CD4-positive, alpha-beta T cell (primary cell): ENCODE measurements around the gene SLC25A26. TPM values are rescaled to one million over a fixed set of nuclear protein-coding genes. Genes with fewer than 3 reads are reported as not detected.

Source experiments
- ATAC-seq: fragments of 200-7000 bp; cut with Tn5 transposase; one replicate; pipeline ENCODE4 v1.10.0; 2022; ENCODE audit warnings: mild to moderate bottlenecking; ENCODE audit not compliant: poor library complexity
- CTCF ChIA-PET: fragments of 350-600 bp; sonication (Branson Sonifier 250); formaldehyde crosslinking; loops from one replicate; lab custom pipeline; 2021; ENCODE audit warnings: antibody characterized with exemption, inconsistent platforms; lab: Charles Lee
- POLR2A ChIA-PET: fragments of 350-600 bp; sonication (Branson Sonifier 250); formaldehyde crosslinking; loops from one replicate; lab custom pipeline; 2021; ENCODE audit warnings: antibody characterized with exemption, inconsistent platforms; lab: Charles Lee
- DNase-seq, 14 experiments: peaks; one replicate each; pipeline ENCODE4 v3.0.0-alpha.2; 2013 to 2020; ENCODE audit warnings: mixed read lengths in 2 of 14
- H3K27ac ChIP-seq, 2 donors: one replicate each; pipeline versions ENCODE4 v1.5.1 to v1.7.0; 2013; ENCODE audit warnings: low read length in 2 of 2, low read depth in 1 of 2, mild to moderate bottlenecking in 1 of 2
- H3K27me3 ChIP-seq, 2 experiments: 1 replicate in 1 of 2; 2 replicates in 1 of 2; pipeline versions ENCODE4 v1.6.1 to v1.7.0; 2013; ENCODE audit warnings: low read length in 2 of 2, control low read depth in 1 of 2, mild to moderate bottlenecking in 1 of 2, moderate library complexity in 1 of 2; ENCODE audit not compliant: insufficient read depth in 2 of 2, control insufficient read depth in 1 of 2
- H3K36me3 ChIP-seq: one replicate; pipeline ENCODE4 v1.6.1; 2013; ENCODE audit warnings: low read length, control low read depth; ENCODE audit not compliant: insufficient read depth
- H3K4me1 ChIP-seq: one replicate; pipeline ENCODE4 v1.6.1; 2013; ENCODE audit warnings: low read length, control low read depth; ENCODE audit not compliant: insufficient read depth
- H3K4me3 ChIP-seq: one replicate; pipeline ENCODE4 v1.5.1; 2013; ENCODE audit warnings: mild to moderate bottlenecking, low read length, moderate library complexity
- H3K9me3 ChIP-seq, 2 experiments: 1 replicate in 1 of 2; 2 replicates in 1 of 2; pipeline versions ENCODE4 v1.6.1 to v1.7.0; 2013; ENCODE audit warnings: low read length in 2 of 2, mild to moderate bottlenecking in 2 of 2, control low read depth in 1 of 2, moderate library complexity in 1 of 2; ENCODE audit not compliant: control insufficient read depth in 1 of 2, insufficient read depth in 1 of 2
- H3K27ac Mint-ChIP-seq: one replicate; pipeline ENCODE4 v1.8.0; 2020; ENCODE audit warnings: mixed read lengths
- H3K27me3 Mint-ChIP-seq: one replicate; pipeline ENCODE4 v1.8.0; 2021; ENCODE audit warnings: mixed read lengths
- H3K36me3 Mint-ChIP-seq: one replicate; pipeline ENCODE4 v1.8.0; 2021; ENCODE audit warnings: low read depth, mixed read lengths
- H3K4me1 Mint-ChIP-seq: one replicate; pipeline ENCODE4 v1.8.0; 2021; ENCODE audit warnings: low read depth, mixed read lengths
- H3K4me3 Mint-ChIP-seq: one replicate; pipeline ENCODE4 v1.8.0; 2020; ENCODE audit warnings: mild to moderate bottlenecking, mixed read lengths
- H3K9me3 Mint-ChIP-seq: one replicate; pipeline ENCODE4 v1.8.0; 2020; ENCODE audit warnings: mixed read lengths
- intact Hi-C, 2 experiments: fragments of 100-400 bp; cut with DNase I in 1 of 2; cut with micrococcal nuclease in 1 of 2; formaldehyde crosslinking; loops; one replicate each; pipeline versions ENCODE4 v1.15.1 to v1.9.0; 2023 to 2025; cut with DNase I, micrococcal nuclease
- total RNA-seq, 174 experiments: library from RNA in 2 of 174; stranded (reverse) in 2 of 174; gene quantifications; one replicate each; pipeline ENCODE4 v1.2.3 and lab custom pipeline; 2021 to 2026
- TF ChIP-seq, protein P1 (sequence below): fragments of 200-600 bp; IDR thresholded peaks from one replicate; pipeline ENCODE4 v1.8.0; 2022; ENCODE audit warnings: antibody characterized with exemption, mild to moderate bottlenecking

The SLC25A26 gene
- total RNA-seq, 2 experiments from 2014 or later, result 26.9 to 30.2 TPM

GRCh38 chr3:66182246-66182645 is 38.6 kb upstream of the SLC25A26 start:
- DNase-seq (no peak), ATAC-seq (no peak)
- intact Hi-C loops, result no loop called here
- H3K4me3 ChIP-seq, result no peak overlapping the region
- ChIA-PET CTCF (no interaction called here), POLR2A (no interaction called here)
- H3K27me3 Mint-ChIP-seq, result peaks cover under 1% of the 10 kb centered on the region
- no peaks in the 10 kb centered on the region for H3K36me3 ChIP-seq
- H3K4me1 ChIP-seq, result no peaks in the 10 kb centered on the region
- no peaks in the 10 kb centered on the region for H3K9me3 ChIP-seq
- H3K9me3 Mint-ChIP-seq, result no peaks in the 10 kb centered on the region
- H3K27ac Mint-ChIP-seq, result no peak overlapping the region
- TF ChIP-seq, protein P1, sequence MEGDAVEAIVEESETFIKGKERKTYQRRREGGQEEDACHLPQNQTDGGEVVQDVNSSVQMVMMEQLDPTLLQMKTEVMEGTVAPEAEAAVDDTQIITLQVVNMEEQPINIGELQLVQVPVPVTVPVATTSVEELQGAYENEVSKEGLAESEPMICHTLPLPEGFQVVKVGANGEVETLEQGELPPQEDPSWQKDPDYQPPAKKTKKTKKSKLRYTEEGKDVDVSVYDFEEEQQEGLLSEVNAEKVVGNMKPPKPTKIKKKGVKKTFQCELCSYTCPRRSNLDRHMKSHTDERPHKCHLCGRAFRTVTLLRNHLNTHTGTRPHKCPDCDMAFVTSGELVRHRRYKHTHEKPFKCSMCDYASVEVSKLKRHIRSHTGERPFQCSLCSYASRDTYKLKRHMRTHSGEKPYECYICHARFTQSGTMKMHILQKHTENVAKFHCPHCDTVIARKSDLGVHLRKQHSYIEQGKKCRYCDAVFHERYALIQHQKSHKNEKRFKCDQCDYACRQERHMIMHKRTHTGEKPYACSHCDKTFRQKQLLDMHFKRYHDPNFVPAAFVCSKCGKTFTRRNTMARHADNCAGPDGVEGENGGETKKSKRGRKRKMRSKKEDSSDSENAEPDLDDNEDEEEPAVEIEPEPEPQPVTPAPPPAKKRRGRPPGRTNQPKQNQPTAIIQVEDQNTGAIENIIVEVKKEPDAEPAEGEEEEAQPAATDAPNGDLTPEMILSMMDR, result no peak
- no peaks in the 10 kb centered on the region for H3K4me1 Mint-ChIP-seq
- no peak overlapping the region for H3K27ac ChIP-seq
- no peaks in the 10 kb centered on the region for H3K36me3 Mint-ChIP-seq
- no peaks in the 10 kb centered on the region for H3K27me3 ChIP-seq
- H3K4me3 Mint-ChIP-seq, result no peak overlapping the region

GRCh38 chr3:66186545-66186944 is 34.3 kb upstream of the SLC25A26 start:
- POLR2A ChIA-PET, result no interaction called here
- H3K4me1 ChIP-seq, result no peaks in the 10 kb centered on the region
- CTCF ChIA-PET, result no interaction called here
- H3K9me3 ChIP-seq, result no peaks in the 10 kb centered on the region
- no peak overlapping the region for H3K27ac Mint-ChIP-seq
- H3K4me1 Mint-ChIP-seq, result no peaks in the 10 kb centered on the region
- peaks cover 21% of the 10 kb centered on the region for H3K27me3 Mint-ChIP-seq
- TF ChIP-seq, protein P1, result no peak
- H3K4me3 Mint-ChIP-seq, result no peak overlapping the region
- no peak for ATAC-seq
- no peaks in the 10 kb centered on the region for H3K9me3 Mint-ChIP-seq
- H3K27me3 ChIP-seq, result no peaks in the 10 kb centered on the region
- no peak overlapping the region for H3K27ac ChIP-seq
- DNase-seq, result no peak
- intact Hi-C loops, result no loop called here
- no peaks in the 10 kb centered on the region for H3K36me3 Mint-ChIP-seq
- H3K36me3 ChIP-seq, result no peaks in the 10 kb centered on the region
- no peak overlapping the region for H3K4me3 ChIP-seq

DNA sequence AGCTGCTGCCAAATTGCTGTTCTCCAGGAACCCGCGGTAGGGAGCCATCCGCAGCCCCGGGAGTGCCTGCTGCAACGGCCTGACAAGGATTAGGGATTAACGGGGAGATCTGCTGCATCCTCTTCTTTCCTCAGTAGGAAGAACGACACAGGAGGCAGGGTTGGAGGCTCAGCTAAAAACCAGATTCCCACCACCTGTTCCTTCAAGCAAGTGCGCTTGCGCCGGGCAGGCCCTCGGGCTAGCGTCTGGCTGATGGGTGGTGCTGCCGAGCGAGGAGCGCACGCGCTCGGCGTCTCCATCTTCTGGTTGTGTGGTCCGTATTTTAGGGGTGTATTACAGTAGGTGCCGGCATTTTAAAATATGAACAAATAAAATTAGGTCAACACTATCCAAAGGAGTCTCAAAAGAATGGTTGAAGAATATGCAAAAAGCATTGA is 25.4 kb upstream of the SLC25A26 start:
- no peaks in the 10 kb centered on the region for H3K36me3 Mint-ChIP-seq
- H3K27ac Mint-ChIP-seq, result no peak overlapping the region
- H3K27me3 ChIP-seq, result peaks cover 16 to 19% of the 10 kb centered on the region in 2 experiments
- no peak overlapping the region for H3K4me3 Mint-ChIP-seq
- peaks cover 48% of the 10 kb centered on the region for H3K27me3 Mint-ChIP-seq
- intact Hi-C loops, result no loop called here
- no peaks in the 10 kb centered on the region for H3K4me1 Mint-ChIP-seq
- TF ChIP-seq, protein P1, result no peak
- H3K4me1 ChIP-seq, result peaks cover 4% of the 10 kb centered on the region
- H3K27ac ChIP-seq, result no peak overlapping the region
- POLR2A ChIA-PET, result no interaction called here
- H3K9me3 ChIP-seq, result peaks cover 0 to 10% of the 10 kb centered on the region in 2 experiments
- no peak for ATAC-seq
- CTCF ChIA-PET, result no interaction called here
- no peak overlapping the region for H3K4me3 ChIP-seq
- peak in 1 of 14 experiments; percentile 3 for DNase-seq
- H3K9me3 Mint-ChIP-seq, result no peaks in the 10 kb centered on the region
- no peaks in the 10 kb centered on the region for H3K36me3 ChIP-seq
